ENCODE data around the gene THOC6.

DNA sequence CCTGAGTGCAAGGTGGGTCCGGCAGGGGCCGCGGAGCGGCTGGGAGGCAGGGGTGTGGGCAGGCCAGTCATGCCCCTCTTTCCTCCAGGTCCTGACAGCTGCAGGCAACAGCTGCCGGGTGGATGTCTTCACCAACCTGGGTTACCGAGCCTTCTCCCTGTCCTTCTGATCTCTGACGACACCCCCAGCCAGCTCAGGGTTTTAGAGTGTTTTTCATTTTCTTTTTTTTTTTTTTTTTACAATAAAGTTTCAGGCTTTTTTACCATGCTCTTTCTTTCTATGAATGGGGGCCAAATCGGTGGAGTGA is 3.6 kb downstream of the THOC6 start:
- no peak for TF ChIP-seq POLR2AphosphoS5 (IDR thresholded peaks at IDR 0.05; ENCODE audit: low read depth, low read length)
- TF ChIP-seq, protein P1, sequence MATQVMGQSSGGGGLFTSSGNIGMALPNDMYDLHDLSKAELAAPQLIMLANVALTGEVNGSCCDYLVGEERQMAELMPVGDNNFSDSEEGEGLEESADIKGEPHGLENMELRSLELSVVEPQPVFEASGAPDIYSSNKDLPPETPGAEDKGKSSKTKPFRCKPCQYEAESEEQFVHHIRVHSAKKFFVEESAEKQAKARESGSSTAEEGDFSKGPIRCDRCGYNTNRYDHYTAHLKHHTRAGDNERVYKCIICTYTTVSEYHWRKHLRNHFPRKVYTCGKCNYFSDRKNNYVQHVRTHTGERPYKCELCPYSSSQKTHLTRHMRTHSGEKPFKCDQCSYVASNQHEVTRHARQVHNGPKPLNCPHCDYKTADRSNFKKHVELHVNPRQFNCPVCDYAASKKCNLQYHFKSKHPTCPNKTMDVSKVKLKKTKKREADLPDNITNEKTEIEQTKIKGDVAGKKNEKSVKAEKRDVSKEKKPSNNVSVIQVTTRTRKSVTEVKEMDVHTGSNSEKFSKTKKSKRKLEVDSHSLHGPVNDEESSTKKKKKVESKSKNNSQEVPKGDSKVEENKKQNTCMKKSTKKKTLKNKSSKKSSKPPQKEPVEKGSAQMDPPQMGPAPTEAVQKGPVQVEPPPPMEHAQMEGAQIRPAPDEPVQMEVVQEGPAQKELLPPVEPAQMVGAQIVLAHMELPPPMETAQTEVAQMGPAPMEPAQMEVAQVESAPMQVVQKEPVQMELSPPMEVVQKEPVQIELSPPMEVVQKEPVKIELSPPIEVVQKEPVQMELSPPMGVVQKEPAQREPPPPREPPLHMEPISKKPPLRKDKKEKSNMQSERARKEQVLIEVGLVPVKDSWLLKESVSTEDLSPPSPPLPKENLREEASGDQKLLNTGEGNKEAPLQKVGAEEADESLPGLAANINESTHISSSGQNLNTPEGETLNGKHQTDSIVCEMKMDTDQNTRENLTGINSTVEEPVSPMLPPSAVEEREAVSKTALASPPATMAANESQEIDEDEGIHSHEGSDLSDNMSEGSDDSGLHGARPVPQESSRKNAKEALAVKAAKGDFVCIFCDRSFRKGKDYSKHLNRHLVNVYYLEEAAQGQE (IDR thresholded peaks at IDR 0.05; ENCODE audit: insufficient read depth in 1 of 2, low read depth in 2 of 2, low read length in 1 of 2), result no peak
- no peak for TF ChIP-seq TCF7L2 (IDR thresholded peaks at IDR 0.05; ENCODE audit: low read depth, low read length)
- TF ChIP-seq, protein P2, sequence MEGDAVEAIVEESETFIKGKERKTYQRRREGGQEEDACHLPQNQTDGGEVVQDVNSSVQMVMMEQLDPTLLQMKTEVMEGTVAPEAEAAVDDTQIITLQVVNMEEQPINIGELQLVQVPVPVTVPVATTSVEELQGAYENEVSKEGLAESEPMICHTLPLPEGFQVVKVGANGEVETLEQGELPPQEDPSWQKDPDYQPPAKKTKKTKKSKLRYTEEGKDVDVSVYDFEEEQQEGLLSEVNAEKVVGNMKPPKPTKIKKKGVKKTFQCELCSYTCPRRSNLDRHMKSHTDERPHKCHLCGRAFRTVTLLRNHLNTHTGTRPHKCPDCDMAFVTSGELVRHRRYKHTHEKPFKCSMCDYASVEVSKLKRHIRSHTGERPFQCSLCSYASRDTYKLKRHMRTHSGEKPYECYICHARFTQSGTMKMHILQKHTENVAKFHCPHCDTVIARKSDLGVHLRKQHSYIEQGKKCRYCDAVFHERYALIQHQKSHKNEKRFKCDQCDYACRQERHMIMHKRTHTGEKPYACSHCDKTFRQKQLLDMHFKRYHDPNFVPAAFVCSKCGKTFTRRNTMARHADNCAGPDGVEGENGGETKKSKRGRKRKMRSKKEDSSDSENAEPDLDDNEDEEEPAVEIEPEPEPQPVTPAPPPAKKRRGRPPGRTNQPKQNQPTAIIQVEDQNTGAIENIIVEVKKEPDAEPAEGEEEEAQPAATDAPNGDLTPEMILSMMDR (IDR thresholded peaks at IDR 0.05), result no peak
- TF ChIP-seq SIN3A (IDR thresholded peaks at IDR 0.05; ENCODE audit: borderline replicate concordance, insufficient read depth, low read depth, low read length), result no peak
